H4 (cell line): Measurements from ENCODE around the gene M1AP. TPM values are rescaled to one million over a fixed set of nuclear protein-coding genes. Genes with fewer than 3 reads are reported as not detected.
A peak's percentile ranks its signal among the peaks of the same experiment; 100 is the strongest.

Experiments used
- DNase-seq: peaks from one replicate; pipeline ENCODE4 v3.0.0-alpha.2; 2015; ENCODE audit warnings: low spot score
- total RNA-seq: library from RNA; depleted of rRNA; stranded (reverse); fragments of >200 nt; shearing (Covaris generic); gene quantifications from 2 replicates; pipeline ENCODE4 v1.2.3, GENCODE V29; 2014; rRNA removed

M1AP gene, protein sequence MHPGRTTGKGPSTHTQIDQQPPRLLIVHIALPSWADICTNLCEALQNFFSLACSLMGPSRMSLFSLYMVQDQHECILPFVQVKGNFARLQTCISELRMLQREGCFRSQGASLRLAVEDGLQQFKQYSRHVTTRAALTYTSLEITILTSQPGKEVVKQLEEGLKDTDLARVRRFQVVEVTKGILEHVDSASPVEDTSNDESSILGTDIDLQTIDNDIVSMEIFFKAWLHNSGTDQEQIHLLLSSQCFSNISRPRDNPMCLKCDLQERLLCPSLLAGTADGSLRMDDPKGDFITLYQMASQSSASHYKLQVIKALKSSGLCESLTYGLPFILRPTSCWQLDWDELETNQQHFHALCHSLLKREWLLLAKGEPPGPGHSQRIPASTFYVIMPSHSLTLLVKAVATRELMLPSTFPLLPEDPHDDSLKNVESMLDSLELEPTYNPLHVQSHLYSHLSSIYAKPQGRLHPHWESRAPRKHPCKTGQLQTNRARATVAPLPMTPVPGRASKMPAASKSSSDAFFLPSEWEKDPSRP
- not detected in 2 replicates for total RNA-seq

DNA sequence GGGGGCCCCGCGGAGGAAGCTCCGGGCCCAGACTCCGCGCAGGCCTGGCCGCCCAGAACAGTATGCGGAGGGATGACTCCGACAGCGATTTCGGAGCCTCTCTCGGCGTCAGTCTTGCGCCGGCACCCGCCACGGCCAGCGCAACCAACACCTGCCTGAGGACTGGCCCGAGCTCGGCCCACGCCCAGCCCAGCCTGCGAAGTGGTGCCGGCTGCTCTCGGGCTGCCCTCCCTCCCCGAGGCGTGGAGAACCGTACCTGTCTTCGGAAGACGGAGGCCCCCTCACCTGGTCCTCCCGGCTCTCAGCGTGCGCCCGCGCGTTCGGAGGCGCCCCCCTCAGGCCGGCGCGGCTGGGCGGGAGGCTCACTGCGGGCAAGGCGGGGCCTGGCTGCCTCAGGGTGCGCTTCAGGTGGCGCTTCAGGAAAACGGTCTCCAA is at the start of gene M1AP:
Gene M1AP, minus strand, starts transcription at position 322 of the 435 bp plus-strand sequence. CDS start 8,055 bp downstream, outside the sequence.
- DNase-seq = no peak

DNA sequence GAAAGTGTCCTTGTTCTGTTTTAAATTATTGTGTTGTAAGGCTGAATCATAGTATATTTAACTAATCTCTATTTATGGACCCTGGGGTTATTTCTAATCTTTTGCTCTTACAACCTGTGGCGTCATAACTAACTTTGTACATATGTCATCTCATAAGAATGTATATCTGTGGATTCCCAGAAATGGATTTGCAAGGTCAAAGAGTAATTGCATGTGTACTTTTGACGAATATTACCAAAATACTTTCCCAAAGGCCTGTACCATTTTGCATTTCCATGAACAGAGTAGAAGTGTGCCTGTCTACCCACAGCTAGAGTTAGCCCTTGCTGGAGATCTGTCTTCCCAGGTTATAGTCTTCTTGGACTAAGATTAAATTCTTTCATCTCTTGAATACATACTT is 48.7 kb upstream of the M1AP start:
- DNase-seq = no peak

DNA sequence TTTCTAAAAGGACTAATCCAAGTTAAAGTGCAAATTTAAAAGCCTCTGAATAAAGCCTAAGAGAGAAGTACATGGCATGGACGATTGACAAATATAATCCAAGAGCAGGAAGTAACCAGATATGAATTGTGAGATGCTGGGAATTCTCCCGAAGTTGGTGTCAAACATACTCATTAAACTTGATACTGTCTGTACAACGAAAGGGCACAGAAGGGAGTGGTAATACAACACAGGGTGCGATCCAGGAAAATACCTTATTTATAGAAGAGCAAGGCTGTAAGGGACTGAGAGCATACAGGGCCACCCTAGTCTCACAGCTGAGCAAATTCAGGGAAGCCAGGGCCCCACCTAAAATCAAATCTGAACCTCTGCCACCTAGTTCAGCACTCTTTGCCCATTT is 47.5 kb upstream of the M1AP start:
- DNase-seq = no peak

DNA sequence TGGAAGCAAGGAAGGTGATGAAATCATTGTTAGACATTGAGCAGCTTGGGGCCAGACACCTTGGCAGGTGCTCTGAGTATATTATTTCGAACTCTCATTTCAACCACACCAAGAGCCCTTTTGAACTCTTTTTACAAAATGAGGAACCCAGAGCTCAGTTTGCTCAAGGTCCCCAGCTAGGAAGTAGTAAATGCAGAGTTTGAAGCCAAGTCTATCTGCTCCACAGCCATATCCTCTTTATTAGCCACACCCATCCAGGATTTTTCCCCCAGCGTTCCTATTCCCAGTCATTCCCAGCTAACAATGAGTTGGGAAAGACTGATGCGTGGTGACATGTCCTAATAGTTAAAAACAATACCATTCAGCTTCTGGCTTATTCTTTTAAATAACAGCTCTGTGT is 46.2 kb upstream of the M1AP start:
- DNase-seq = no peak

DNA sequence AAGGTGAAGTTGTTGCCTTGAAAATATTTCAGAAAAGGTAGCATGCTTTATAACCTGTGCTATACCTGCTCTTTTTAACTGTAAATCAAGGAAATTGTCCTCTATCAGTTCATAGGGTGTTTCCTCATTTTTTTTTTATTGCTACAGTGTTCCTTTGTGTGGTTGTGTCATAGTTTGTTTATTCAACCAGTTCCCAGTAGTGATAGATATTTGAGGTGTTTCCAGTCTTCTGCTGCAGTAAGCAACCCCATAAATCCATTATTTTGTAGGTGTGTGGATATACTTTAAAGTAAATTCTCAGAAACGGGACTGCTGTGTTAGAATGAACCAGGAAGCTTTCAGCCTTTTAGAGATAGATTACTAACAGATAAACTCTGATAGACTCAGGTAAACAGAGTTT is 45.5 kb upstream of the M1AP start:
- no peak for DNase-seq

DNA sequence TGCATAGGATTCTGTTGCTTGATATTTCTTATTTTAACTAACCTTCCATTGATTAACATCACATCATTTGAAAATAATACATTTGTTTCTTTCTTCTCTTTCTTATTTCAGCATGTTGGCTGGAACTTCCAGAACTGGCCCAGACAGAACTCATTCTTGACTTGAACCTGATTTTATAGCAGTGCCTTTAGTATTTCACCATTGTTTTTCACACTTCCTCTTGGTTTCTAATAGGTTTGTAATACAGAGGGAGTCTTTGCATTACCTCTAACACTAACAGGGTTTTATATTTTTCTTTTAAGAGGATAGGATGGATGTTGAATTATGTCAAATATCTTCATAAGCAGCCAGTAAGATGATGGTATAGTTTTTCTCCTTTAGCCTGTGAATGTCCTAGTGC is 45.1 kb upstream of the M1AP start:
- DNase-seq = no peak

DNA sequence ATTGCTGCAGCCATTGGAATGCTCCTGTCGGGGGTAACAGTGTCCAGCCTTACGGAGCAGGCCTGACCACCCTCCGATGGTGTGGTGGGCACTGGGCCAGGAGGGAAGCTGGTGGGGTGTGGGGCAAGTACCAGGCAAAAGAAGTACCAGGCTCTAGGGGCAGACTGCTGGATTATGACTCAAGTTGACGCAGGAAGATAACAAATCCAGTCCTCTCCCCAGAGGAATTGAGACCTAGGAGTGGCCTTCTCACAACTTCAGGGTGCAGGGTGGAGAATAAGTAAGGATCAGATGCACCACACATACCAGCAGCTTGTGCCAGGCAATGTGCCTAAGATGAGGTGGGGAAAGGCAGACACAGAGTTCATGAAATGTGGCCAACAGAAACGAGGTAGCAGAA is 43.8 kb upstream of the M1AP start:
- DNase-seq = no peak

DNA sequence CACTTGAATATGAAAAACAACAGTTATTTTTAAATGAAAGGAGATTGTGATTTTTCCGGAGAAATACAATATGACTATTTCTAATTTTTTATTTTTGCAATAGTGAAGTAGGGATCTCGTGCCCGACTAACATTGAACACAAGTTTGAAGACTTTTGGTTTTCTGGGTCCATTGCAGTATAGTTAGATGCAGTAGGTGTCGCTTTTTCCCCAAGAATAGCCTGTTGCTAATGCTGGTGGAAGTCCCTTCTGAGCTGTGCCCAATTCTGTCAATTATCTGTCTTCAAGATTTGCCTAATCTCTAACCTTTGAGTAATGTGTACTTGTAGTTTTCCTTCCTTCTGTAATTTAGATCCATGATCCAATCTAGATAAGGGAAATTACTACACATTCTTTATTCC is 42.4 kb upstream of the M1AP start:
- DNase-seq = peak; percentile 58

DNA sequence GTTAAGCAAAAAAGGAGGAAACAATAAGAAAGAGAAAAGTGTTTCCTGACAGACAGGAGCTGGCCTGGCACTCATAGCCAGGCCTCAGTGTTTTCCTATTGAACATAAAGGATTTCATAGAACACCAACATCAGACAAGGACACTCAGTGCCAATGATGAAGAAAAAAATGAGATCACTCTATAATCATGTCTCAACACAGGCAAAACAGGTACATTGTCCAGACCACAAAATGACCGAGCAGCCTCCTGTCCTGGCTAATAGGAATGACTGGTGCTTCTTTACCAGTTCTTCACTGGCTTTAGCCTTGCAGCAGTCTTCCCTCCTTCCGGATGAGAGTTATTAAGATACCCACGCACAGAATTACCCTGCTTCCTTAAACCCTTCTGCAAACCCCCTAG is 41.5 kb upstream of the M1AP start:
- no peak for DNase-seq

DNA sequence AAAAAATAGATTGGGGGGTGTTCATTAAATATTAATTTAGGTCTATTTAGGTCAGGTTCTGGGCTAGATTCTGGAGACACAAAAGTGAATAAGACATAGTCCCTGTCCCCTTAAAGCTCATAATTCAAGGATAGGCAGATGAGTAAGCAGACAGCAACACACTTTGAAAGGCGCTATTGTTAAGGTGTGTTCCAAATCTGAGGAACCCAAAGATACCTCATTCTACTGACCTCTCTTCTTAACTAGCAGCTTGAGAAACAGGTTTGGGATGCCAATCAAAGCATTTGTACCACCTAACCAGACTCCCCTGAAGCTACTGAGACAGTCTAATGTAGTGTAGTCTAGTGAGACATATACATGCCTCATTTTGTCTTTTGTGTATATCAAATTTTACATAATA is 40.8 kb upstream of the M1AP start:
- no peak for DNase-seq

DNA sequence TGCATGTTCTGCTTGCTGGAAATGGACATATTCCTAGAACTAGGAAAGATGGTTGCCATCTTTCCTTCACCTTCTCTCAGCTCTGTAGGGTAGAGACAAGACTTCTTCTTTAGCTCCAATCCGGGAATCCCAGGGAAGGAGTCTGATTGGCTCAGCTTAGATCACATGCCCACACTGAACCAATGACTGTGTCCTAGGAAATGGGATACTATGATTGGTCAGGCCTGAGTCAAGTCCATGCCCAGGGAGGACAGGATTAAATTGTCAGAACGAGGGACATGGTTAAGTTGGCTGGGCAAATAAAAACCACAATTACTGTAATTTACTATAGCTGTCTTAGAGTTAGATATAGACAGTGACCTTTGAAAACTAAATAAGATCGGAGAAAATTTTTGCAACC is 37.3 kb upstream of the M1AP start:
- DNase-seq = no peak

DNA sequence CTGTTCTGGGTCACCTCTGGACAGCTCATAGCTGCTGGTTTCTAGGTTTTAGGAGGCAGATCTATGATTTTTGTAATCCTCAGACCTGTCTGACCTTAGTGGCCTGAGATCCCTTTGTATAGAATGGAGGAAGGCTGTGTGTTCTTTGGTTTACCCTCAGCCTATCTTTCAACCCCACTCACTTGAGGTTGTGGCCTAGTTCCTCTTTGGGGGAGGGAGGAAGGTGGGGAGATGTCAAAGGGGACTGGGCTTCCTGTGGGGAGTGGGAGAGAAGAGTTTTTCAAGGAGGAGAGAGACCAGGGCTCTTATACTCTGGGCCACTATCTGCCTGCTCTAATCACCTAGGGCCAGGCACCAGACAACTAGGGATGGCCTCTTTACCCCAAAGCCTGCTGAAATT is 34.4 kb upstream of the M1AP start:
- no peak for DNase-seq

DNA sequence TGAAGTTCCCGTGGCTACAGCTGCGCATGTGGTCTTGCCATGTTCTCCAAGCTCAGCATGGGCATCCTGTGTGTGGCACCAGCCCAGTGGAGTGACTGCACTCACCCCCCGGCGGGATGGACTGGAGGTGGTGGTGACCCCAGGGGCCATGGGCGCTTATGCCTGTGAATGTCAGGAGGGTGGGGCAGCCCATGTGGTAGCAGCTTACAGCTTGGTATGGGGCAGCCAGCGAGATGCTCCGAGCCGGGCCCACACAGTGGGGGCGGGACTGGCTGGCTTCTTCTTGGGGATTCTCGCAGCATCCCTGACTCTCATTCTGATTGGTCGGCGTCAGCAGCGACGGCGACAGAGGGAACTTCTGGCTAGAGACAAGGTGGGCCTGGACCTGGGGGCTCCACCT is 31.5 kb upstream of the M1AP start:
- no peak for DNase-seq

DNA sequence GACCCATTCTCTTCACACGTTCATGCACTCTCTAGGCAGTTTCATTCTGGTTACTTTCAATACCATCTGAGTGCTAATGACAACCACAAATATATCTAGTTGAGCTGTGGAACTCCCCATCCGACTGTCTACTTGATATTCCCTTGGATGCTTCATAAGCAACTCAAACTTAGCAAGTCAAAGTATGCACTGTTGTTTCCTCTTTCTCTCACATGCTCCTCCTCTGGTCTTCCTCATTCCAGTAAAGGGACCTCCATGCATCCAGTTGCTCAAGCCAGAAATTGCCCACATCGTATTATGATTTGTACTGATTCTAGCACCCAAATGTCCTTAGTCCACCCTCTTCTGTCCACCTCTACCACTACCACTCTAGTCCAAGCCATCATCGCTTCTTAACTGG is 28.2 kb upstream of the M1AP start:
- DNase-seq = no peak

DNA sequence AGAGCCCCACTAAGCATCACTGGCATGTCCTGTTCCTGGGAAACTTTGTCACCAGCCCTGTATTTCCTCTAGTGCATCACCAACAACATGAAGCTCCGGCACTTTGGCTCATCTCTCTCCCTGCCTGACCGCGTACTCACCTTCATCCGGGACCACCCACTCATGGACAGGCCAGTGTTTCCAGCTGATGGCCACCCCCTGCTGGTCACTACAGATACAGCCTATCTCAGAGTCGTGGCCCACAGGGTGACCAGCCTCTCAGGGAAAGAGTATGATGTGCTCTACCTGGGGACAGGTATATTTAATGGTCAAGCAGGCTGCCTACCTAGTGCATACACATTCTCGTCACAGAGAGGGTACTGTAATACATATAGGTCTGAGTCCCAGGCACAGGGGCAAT is 27.0 kb upstream of the M1AP start:
- no peak for DNase-seq

DNA sequence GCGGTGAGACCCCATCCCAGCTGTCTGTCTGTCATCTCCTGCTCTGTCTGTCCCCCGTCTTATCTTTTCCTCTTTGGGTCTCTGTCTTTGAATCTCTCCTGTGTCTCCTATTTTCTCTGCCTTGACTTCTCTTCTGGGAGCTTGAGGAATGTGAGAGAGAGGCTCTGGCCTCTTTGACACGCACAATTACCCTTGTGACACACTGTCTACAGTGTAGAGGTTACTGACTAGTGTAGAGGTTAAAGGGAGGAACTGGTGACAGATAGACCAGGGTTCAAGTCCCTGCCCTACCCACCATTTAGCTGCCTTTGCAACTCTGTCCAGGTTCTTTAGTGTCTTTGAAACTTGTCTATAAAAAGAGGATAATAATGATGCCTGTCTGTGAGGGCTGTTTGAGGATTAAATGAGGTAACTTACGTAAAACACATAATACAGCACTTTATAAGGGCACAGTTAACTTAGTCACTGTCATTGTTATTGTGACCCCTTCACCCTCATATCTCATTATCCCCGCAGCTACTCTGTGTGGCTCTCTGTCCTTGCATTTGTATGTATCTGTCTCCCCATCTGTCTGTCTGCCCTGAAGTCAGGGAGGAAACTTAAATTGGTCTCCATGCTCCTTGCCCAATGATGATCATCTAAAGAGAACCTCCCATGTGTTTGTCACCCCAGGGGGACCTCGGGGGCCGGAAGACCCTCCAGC is 25.8 kb upstream of the M1AP start:
- no peak for DNase-seq

DNA sequence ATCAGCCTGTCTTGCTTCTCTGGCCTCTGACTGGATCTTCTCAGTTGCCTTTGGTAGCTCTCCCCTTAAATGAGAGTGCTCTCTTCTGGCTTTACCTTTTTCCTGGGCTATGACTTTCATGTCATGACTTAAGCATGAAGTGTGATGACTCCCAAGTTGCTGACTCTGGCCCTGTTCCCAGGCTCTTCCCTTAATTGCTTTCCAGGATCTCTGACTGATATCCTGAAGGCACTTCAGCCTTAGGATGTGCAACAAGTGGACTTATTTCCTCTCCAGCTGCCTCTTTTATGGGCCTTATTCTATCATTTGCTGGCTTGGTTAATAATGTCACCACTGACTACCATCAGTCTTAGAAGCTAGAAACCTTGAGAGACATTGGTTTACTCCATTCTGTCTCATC is 23.3 kb upstream of the M1AP start:
- DNase-seq = no peak

DNA sequence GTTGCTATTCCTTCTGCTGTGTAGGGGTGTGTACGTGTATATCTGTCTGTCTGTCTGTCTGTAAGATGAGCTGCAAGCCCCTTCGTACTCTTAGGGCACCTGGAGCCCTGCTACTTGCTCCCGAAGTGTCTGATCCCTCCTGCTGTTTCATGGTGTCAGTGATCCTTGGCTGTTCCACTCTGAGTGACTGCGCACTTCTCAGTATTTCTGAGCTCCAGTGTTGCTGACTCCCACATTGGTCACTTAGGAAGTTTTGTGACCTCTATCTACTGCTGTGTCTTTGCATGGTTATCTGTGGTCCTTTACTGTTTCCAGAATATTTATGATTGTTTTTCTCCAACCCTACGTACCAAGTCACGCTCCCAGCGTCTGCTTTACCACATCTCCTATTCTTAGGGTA is 22.1 kb upstream of the M1AP start:
- DNase-seq = no peak

DNA sequence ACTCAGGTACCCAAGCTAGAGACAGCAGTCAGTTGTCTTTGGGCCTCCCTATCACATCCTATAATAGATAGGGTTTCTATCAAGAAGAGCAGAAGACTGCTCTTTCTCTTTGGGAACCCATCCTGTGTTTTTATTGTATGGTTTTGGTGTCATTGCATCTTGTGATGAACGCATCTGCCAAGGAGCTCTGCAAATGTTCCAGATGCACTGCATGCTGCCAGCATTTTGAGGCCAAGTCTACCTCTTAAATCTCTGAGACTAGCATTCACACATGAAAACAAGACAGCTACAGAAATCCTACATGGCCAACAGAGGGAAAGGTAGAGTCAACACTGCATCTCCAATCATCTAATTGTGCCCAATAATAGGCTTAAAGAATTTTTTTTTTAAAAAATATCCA is 20.0 kb upstream of the M1AP start:
- no peak for DNase-seq

DNA sequence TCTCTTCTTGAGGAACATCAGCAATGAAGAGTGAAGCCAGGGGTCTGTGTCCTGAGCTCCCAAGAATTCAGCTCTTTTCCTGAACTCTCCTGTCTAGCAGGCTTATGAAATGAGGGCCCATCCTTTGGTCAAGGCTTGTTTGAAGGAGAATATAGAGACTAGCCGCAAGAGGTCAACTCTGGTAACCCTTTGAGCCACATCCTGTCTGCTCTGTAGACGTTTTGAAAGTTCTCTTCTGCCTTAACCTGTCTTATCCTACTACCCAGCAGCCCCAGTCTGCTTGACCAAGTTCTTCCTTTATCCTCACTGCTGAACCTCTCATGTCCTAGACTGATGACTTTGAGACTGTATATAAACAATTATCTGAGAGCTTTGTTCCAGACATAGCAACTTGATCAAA is 11.3 kb upstream of the M1AP start:
- DNase-seq = no peak

DNA sequence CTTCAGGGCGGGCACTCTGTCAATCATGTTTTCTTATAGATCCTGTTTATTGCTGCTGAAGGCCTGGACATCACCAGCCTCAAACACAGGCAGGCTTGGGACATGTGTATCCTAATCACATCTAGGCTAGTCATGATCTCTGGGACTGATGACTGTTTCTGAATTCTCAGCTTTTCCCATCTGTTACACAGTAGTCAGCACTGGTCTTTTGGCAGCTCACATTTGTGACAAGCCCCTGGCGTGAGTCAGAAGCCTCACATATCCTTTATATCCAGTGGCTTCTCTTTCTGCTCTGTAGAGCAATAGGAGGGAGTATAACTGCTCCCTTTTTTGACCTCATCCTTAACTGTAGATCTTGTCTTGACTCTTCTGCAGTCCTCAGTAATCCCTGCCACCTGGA is 10.4 kb upstream of the M1AP start:
- no peak for DNase-seq

DNA sequence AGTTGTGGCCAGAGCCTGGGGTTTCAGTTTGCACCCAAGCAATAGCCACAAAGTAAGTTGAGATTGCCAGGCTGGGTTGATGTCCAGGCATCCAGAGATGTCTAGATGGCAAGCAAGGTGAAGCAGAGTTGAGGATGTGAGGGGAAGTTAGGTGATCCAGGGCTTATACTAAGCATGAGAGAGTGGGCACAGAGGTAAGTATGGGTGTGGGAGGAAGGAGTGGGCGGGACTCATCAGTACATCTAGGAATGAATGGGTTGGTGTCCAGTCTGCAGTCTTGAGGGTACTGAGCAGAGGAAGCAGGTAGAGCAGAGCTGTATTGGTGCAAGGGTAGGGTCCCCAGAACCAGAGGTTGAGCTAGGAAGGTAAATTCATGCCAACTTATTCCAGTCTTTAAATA is 7.4 kb upstream of the M1AP start:
- no peak for DNase-seq
